ENCODE measurements around the gene NKX1-1.

Gene NKX1-1

DNA sequence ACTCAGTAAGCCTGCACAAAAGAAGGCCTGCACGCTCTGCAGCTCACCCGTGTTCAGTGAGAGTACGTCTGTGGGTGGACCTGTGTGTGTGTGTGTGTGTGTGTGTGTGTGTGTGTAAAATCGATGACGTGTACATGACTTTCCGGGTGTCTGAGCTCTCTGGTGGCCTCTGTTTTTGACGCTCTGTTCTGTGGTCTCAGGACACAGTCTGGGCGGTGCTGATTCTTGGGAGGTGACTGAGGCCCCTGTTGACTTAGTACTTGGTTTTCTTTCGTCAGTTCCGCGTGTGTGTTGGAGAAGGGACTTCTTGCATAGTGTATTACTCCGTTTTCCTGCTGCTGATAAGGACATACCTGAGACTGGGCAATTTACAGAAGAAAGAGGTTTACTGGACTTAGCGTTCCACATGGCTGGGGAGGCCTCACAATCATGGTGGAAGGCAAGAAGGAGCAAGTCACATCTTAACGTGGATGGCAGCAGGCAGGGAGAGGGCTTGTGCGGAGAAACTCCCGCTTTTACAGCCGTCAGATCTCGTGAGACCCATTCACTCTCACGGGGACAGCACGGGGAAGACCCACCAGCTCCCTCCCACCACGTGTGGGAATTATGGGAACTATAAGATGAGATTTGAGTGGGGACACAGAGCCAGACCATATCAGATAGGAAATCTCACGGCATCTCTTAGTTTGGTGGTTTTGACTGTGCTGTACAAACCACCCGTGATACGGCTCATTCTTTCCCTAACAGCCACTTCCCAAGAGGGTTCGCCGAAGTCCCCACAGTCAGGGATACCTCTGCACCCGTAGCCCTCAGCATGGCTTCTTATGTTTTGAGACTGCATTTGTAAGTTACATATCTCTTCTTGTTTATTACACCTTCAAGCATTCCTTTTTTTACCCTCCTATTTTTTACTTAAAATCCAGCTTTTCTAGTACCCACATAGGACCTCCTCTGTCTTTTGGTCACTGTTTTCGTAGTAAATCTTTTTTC is 34.8 kb downstream of the NKX1-1 start:
- Histone ChIP-seq H3K4me1 (ENCODE audit: insufficient read depth, low read length) (no peaks in the 10 kb centered on the region), H3K36me3 (ENCODE audit: insufficient read depth, low read length) (peaks cover 26% of the 10 kb centered on the region), H3K27ac (ENCODE audit: low read length) (no peak overlapping the region), H4K20me1 (ENCODE audit: insufficient read depth, low read length) (peaks cover 5% of the 10 kb centered on the region; the same call in 1 of the 2 replicates), H3K4me2 (ENCODE audit: insufficient read depth, low read length) (no peak overlapping the region), H3K79me2 (ENCODE audit: insufficient read depth, low read length) (no peaks in the 10 kb centered on the region), H3K9ac (ENCODE audit: low read depth, low read length) (no peak overlapping the region), H3K27me3 (ENCODE audit: insufficient read depth, low read length, poor library complexity) (no peaks in the 10 kb centered on the region), H2AFZ (ENCODE audit: low read depth, low read length) (no peak overlapping the region), H3K4me3 (ENCODE audit: low read depth in 1 of 2, low read length in 2 of 2) (no peak overlapping the region), H3K9me3 (ENCODE audit: insufficient read depth, low read length, severe bottlenecking) (no peaks in the 10 kb centered on the region)
- ATAC-seq (ENCODE audit: insufficient read depth, low read depth): no peak
- TF ChIP-seq, protein P1, sequence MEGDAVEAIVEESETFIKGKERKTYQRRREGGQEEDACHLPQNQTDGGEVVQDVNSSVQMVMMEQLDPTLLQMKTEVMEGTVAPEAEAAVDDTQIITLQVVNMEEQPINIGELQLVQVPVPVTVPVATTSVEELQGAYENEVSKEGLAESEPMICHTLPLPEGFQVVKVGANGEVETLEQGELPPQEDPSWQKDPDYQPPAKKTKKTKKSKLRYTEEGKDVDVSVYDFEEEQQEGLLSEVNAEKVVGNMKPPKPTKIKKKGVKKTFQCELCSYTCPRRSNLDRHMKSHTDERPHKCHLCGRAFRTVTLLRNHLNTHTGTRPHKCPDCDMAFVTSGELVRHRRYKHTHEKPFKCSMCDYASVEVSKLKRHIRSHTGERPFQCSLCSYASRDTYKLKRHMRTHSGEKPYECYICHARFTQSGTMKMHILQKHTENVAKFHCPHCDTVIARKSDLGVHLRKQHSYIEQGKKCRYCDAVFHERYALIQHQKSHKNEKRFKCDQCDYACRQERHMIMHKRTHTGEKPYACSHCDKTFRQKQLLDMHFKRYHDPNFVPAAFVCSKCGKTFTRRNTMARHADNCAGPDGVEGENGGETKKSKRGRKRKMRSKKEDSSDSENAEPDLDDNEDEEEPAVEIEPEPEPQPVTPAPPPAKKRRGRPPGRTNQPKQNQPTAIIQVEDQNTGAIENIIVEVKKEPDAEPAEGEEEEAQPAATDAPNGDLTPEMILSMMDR (IDR thresholded peaks at IDR 0.05; ENCODE audit: borderline replicate concordance, extremely low read depth, low read length, poor library complexity, severe bottlenecking): no peak
- no peak for TF ChIP-seq EZH2 (IDR thresholded peaks at IDR 0.05; ENCODE audit: borderline replicate concordance, low read depth, low read length, severe bottlenecking)
- DNase-seq: no peak

DNA sequence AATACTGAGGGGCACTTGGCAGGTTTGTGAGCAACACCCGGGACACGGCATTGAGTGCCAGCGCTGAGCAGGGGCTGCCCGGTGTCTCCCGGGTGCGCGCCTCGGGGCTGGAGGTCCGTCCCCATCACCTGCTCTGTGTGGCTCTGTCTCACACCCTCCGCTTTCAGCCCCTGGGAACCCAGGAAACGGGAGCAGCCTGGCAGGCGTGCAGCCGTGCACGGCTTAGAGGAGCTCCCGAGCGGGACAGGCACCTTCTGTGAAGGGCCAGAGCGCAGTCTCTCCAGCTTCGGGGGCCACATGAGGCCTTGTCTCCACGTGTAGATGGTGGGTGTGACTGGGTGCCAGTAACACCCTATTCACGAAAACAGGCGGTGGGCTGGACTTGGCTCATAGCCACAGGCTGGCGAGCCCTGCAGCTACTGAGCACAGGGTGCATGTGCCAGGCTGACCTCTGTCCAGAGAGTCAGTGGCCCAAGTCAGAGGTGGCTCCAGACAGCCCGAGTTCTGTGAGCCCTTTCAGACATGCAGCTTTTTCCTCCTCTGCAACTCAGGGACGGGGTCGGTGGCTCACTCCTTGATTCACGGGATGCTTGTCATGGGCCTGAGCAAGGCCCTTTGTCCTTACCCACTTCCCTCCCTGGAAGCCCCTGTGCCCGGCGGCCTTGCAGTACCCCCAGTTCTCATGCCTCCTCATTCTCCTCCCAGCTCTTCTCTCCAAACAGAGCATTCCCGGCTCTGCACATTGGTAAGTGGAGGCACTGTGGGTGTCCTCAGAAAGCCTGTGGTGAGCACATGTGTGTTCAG is 35.7 kb downstream of the NKX1-1 start:
- no peak overlapping the region for H3K4me2 ChIP-seq (ENCODE audit: insufficient read depth, low read length)
- H3K36me3 ChIP-seq (ENCODE audit: insufficient read depth, low read length): peaks cover 26% of the 10 kb centered on the region
- no peak overlapping the region for H3K9ac ChIP-seq (ENCODE audit: low read depth, low read length)
- no peaks in the 10 kb centered on the region for H3K4me1 ChIP-seq (ENCODE audit: insufficient read depth, low read length)
- no peaks in the 10 kb centered on the region for H3K27me3 ChIP-seq (ENCODE audit: insufficient read depth, low read length, poor library complexity)
- no peak overlapping the region for H3K4me3 ChIP-seq (ENCODE audit: low read depth in 1 of 2, low read length in 2 of 2)
- H2AFZ ChIP-seq (ENCODE audit: low read depth, low read length): no peak overlapping the region
- no peaks in the 10 kb centered on the region for H3K9me3 ChIP-seq (ENCODE audit: insufficient read depth, low read length, severe bottlenecking)
- DNase-seq: no peak
- TF ChIP-seq, protein P1 (IDR thresholded peaks at IDR 0.05; ENCODE audit: borderline replicate concordance, extremely low read depth, low read length, poor library complexity, severe bottlenecking): no peak
- TF ChIP-seq EZH2 (IDR thresholded peaks at IDR 0.05; ENCODE audit: borderline replicate concordance, low read depth, low read length, severe bottlenecking): no peak
- no peaks in the 10 kb centered on the region for H3K79me2 ChIP-seq (ENCODE audit: insufficient read depth, low read length)
- H3K27ac ChIP-seq (ENCODE audit: low read length): no peak overlapping the region
- H4K20me1 ChIP-seq (ENCODE audit: insufficient read depth, low read length): peaks cover 10% of the 10 kb centered on the region; the same call in 1 of the 2 replicates
- ATAC-seq (ENCODE audit: insufficient read depth, low read depth): no peak

GRCh38 chr4:1369479-1370079 is 36.7 kb downstream of the NKX1-1 start:
- ATAC-seq (ENCODE audit: insufficient read depth, low read depth) (no peak), DNase-seq (no peak)
- H3K27me3 ChIP-seq (ENCODE audit: insufficient read depth, low read length, poor library complexity): no peaks in the 10 kb centered on the region

More at GRCh38 chr4:1369479-1370079, 36.7 kb downstream of the NKX1-1 start:
- Histone ChIP-seq H3K27ac (ENCODE audit: low read length) (no peak overlapping the region), H2AFZ (ENCODE audit: low read depth, low read length) (no peak overlapping the region), H4K20me1 (ENCODE audit: insufficient read depth, low read length) (peaks cover 7% of the 10 kb centered on the region; the same call in 1 of the 2 replicates), H3K4me3 (ENCODE audit: low read depth in 1 of 2, low read length in 2 of 2) (no peak overlapping the region), H3K4me2 (ENCODE audit: insufficient read depth, low read length) (no peak overlapping the region), H3K79me2 (ENCODE audit: insufficient read depth, low read length) (no peaks in the 10 kb centered on the region), H3K36me3 (ENCODE audit: insufficient read depth, low read length) (peaks cover 21% of the 10 kb centered on the region), H3K9ac (ENCODE audit: low read depth, low read length) (no peak overlapping the region), H3K4me1 (ENCODE audit: insufficient read depth, low read length) (no peaks in the 10 kb centered on the region), H3K9me3 (ENCODE audit: insufficient read depth, low read length, severe bottlenecking) (no peaks in the 10 kb centered on the region)
- no peak for TF ChIP-seq EZH2 (IDR thresholded peaks at IDR 0.05; ENCODE audit: borderline replicate concordance, low read depth, low read length, severe bottlenecking)
- TF ChIP-seq, protein P1 (IDR thresholded peaks at IDR 0.05; ENCODE audit: borderline replicate concordance, extremely low read depth, low read length, poor library complexity, severe bottlenecking): no peak
